Measurements from ENCODE around the gene PC. TPM values are rescaled to one million over a fixed set of nuclear protein-coding genes. Genes with fewer than 3 reads are reported as not detected.

Gene PC
- total and polyA plus RNA-seq, 2 experiments from 2014 or later: 18.3 to 21.7 TPM

GRCh38 chr11:66868082-66868725 lies 90.0 kb downstream of the PC start (continued):
- TF ChIP-seq ZNF462 (CRISPR knock-in tag; IDR thresholded peaks at IDR 0.05) (no peak), EZH2 (IDR thresholded peaks at IDR 0.05; ENCODE audit: low read depth, unreplicated experiment) (no peak), ETS1 (IDR thresholded peaks at IDR 0.05) (no peak), NANOG (IDR thresholded peaks at IDR 0.05; ENCODE audit: borderline replicate concordance) (no peak), JUNB (IDR thresholded peaks at IDR 0.05; ENCODE audit: unreplicated experiment) (no peak), POLR2AphosphoS5 (IDR thresholded peaks at IDR 0.05; ENCODE audit: low read depth) (no peak)

- Mint-ChIP-seq H3K9me3 (no peaks in the 10 kb centered on the region; the same call in 2 of the 3 replicates), H3K27ac (no peak overlapping the region), H3K4me1 (peaks cover 16% of the 10 kb centered on the region), H3K27me3 (ENCODE audit: insufficient read depth, low read depth, poor library complexity) (peaks cover 18% of the 10 kb centered on the region), H3K4me3 (no peak overlapping the region), H3K36me3 (ENCODE audit: low read depth) (peaks cover 3% of the 10 kb centered on the region; the same call in 1 of the 3 replicates)
- DNase-seq (ENCODE audit: low spot score) (peak; percentile 52), ATAC-seq (peak; percentile 14)
- no peaks in the 10 kb centered on the region for H4K20me1 ChIP-seq (replicated peaks; ENCODE audit: insufficient read depth)
- H3K36me3 ChIP-seq (ENCODE audit: insufficient read depth): no peaks in the 10 kb centered on the region
- no peak for TF ChIP-seq ZNF331 (CRISPR knock-in tag; IDR thresholded peaks at IDR 0.05; ENCODE audit: low read depth)
- peak in 1 of 2 experiments; percentile 44; a peak in 2 of 4 replicates for TF ChIP-seq CTCF (conservative IDR thresholded peaks at IDR 0.05; ENCODE audit: low read depth in 2 of 2)
- no peak for TF ChIP-seq CREB1 (CRISPR knock-in tag; IDR thresholded peaks at IDR 0.05; ENCODE audit: low read depth)
- no peaks in the 10 kb centered on the region for H3K79me2 ChIP-seq (replicated peaks; ENCODE audit: insufficient read depth)
- no peaks in the 10 kb centered on the region for H3K27me3 ChIP-seq (ENCODE audit: insufficient read depth)
- H3K4me1 ChIP-seq (ENCODE audit: insufficient read depth): no peaks in the 10 kb centered on the region; the same call in 1 of the 2 replicates
- no peak overlapping the region for H3K4me2 ChIP-seq
- H3K4me3 ChIP-seq: no peak overlapping the region
- H3K9me2 ChIP-seq (ENCODE audit: insufficient read depth): no peaks in the 10 kb centered on the region
- H3K27ac ChIP-seq (ENCODE audit: low read depth): no peak overlapping the region
- no peaks in the 10 kb centered on the region for H3F3A ChIP-seq (replicated peaks; ENCODE audit: low read depth)
- no peak overlapping the region for H2AFZ ChIP-seq
Observed at GRCh38 chr11:66867425-66868040, 90.7 kb downstream of the PC start.
